Vagina (tissue), 2 donors: Measurements from ENCODE around the gene GSTA1.
"Not testable (repeated sequence)": the region's sequence is repeated elsewhere in the genome, so short reads cannot be mapped to it uniquely, and the experiment has no call there.

Source experiments
- CTCF ChIP-seq, 3 experiments: fragments of 450-650 bp in 2 of 3; fragments of 200-600 bp in 1 of 3; sonication (generic) in 1 of 3; IDR thresholded peaks; one replicate each; pipeline ENCODE4 v1.5.1; 2017 to 2019; ENCODE audit warnings: antibody characterized with exemption in 3 of 3, mild to moderate bottlenecking in 2 of 3, moderate library complexity in 2 of 3
- POLR2A ChIP-seq, 2 donors: fragments of 450-650 bp; IDR thresholded peaks; one replicate each; pipeline ENCODE4 v1.6.1; 2017; ENCODE audit warnings: antibody characterized with exemption in 2 of 2, mild to moderate bottlenecking in 2 of 2, moderate library complexity in 2 of 2

- TF ChIP-seq CTCF, POLR2A (IDR thresholded peaks at IDR 0.05): not testable (repeated sequence)
Measured at GRCh38 chr6:52767658-52768057, 36.0 kb downstream of the GSTA1 start.
